ENCODE results near the gene HSPA1B. TPM values are rescaled to one million over a fixed set of nuclear protein-coding genes. Genes with fewer than 3 reads are reported as not detected.

Gene HSPA1B
- total and polyA plus RNA-seq, 2 of the 4 experiments (the other 2 are of a cell fraction) = 61.1 to 93.6 TPM

DNA sequence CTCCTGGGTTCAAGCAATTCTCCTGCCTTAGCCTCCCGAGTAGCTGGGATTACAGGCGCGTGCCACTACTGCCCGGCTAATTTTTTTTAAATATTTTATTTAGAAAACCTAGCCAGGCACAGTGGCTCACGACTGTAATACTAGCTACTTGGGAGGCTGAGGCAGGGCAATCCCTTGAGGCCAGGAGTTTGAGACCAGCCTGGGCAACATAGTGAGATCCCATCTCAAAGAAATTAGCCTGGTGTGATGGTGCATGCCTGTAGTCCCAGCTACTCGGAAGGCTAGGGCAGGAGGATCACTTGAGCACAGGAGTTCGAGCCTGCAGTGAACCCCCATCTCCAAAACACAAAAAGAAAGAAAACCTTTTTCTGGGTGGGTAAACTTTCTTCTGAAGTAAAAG, 48.8 kb downstream of the HSPA1B start:
- H4K5ac ChIP-seq (ENCODE audit: low read depth, low read length) = no peak overlapping the region
- no peak overlapping the region for H2BK120ac ChIP-seq (ENCODE audit: low read depth, low read length)
- no peaks in the 10 kb centered on the region for H3K9me1 ChIP-seq (ENCODE audit: insufficient read depth, low read length)
- no peak overlapping the region for H3K4ac ChIP-seq (ENCODE audit: low read depth, low read length)
- no peak overlapping the region for H3K14ac ChIP-seq (replicated peaks; ENCODE audit: low read depth, low read length)
- no peak overlapping the region for H2AK9ac ChIP-seq (replicated peaks; ENCODE audit: low read depth, low read length, poor library complexity)
- TF ChIP-seq RCOR1 (IDR thresholded peaks at IDR 0.05; ENCODE audit: insufficient replicate concordance, low read length) (no peak), SMC3 (IDR thresholded peaks at IDR 0.05; ENCODE audit: low read depth, low read length) (no peak), NFE2L2 (IDR thresholded peaks at IDR 0.05; ENCODE audit: low read depth, low read length) (no peak), RFX5 (IDR thresholded peaks at IDR 0.05; ENCODE audit: low read depth, low read length) (no peak), MXI1 (IDR thresholded peaks at IDR 0.05; ENCODE audit: borderline replicate concordance, low read depth, low read length) (no peak), POLR2A (IDR thresholded peaks at IDR 0.05; ENCODE audit: low read depth, low read length) (no peak), MAFK (IDR thresholded peaks at IDR 0.05; ENCODE audit: low read depth, low read length) (no peak), CHD1 (IDR thresholded peaks at IDR 0.05; ENCODE audit: low read depth, low read length) (no peak), RAD21 (IDR thresholded peaks at IDR 0.05; ENCODE audit: low read length) (no peak), FOS (IDR thresholded peaks at IDR 0.05; ENCODE audit: low read depth, low read length) (no peak), CEBPB (IDR thresholded peaks at IDR 0.05; ENCODE audit: low read depth, low read length) (no peak), MAZ (IDR thresholded peaks at IDR 0.05; ENCODE audit: borderline replicate concordance, low read depth, low read length) (no peak), BHLHE40 (IDR thresholded peaks at IDR 0.05; ENCODE audit: low read depth, low read length) (no peak)
- TF ChIP-seq, protein P1, sequence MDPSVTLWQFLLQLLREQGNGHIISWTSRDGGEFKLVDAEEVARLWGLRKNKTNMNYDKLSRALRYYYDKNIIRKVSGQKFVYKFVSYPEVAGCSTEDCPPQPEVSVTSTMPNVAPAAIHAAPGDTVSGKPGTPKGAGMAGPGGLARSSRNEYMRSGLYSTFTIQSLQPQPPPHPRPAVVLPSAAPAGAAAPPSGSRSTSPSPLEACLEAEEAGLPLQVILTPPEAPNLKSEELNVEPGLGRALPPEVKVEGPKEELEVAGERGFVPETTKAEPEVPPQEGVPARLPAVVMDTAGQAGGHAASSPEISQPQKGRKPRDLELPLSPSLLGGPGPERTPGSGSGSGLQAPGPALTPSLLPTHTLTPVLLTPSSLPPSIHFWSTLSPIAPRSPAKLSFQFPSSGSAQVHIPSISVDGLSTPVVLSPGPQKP (IDR thresholded peaks at IDR 0.05; ENCODE audit: borderline replicate concordance, low read depth, low read length) = no peak
- TF ChIP-seq, protein P2, sequence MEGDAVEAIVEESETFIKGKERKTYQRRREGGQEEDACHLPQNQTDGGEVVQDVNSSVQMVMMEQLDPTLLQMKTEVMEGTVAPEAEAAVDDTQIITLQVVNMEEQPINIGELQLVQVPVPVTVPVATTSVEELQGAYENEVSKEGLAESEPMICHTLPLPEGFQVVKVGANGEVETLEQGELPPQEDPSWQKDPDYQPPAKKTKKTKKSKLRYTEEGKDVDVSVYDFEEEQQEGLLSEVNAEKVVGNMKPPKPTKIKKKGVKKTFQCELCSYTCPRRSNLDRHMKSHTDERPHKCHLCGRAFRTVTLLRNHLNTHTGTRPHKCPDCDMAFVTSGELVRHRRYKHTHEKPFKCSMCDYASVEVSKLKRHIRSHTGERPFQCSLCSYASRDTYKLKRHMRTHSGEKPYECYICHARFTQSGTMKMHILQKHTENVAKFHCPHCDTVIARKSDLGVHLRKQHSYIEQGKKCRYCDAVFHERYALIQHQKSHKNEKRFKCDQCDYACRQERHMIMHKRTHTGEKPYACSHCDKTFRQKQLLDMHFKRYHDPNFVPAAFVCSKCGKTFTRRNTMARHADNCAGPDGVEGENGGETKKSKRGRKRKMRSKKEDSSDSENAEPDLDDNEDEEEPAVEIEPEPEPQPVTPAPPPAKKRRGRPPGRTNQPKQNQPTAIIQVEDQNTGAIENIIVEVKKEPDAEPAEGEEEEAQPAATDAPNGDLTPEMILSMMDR (conservative IDR thresholded peaks at IDR 0.05; ENCODE audit: low read depth, low read length) = no peak
- TF ChIP-seq, protein P3, sequence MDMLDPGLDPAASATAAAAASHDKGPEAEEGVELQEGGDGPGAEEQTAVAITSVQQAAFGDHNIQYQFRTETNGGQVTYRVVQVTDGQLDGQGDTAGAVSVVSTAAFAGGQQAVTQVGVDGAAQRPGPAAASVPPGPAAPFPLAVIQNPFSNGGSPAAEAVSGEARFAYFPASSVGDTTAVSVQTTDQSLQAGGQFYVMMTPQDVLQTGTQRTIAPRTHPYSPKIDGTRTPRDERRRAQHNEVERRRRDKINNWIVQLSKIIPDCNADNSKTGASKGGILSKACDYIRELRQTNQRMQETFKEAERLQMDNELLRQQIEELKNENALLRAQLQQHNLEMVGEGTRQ (IDR thresholded peaks at IDR 0.05; ENCODE audit: low read depth, low read length) = no peak
- H3K23ac ChIP-seq (ENCODE audit: low read depth, low read length) = no peak overlapping the region
- no peak overlapping the region for H2AK5ac ChIP-seq (ENCODE audit: low read depth, low read length)
- no peaks in the 10 kb centered on the region for H3K79me1 ChIP-seq (ENCODE audit: low read depth in 1 of 2, low read length in 2 of 2)
- H3K56ac ChIP-seq (ENCODE audit: extremely low read depth, insufficient read depth, low read length) = no peak overlapping the region
- CTCF ChIA-PET = interaction anchor here (1.2 kb wide), 1 partner anchor 14 kb away, joined by 7 read pairs; no protein-coding TSS in a partner anchor
- H2AFZ ChIP-seq (replicated peaks; ENCODE audit: low read length, poor library complexity) = no peak overlapping the region
- no peaks in the 10 kb centered on the region for H4K20me1 ChIP-seq (ENCODE audit: insufficient read depth, low read length)
- dilution Hi-C loops (cut with HindIII; ENCODE audit: low sequenced_read_pairs, unreplicated experiment) (no loop called here), intact Hi-C loops (cut with micrococcal nuclease) (no loop called here), in situ Hi-C loops (cut with MboI; ENCODE audit: low sequenced_read_pairs) (no loop called here)
- WGBS, 2 experiments (ENCODE audit: extremely low coverage in 2 of 2, insufficient read length in 1 of 2) = no CpG with 5 or more reads among the region's 7 CpGs
- peaks cover 19% of the 10 kb centered on the region for H3K36me3 ChIP-seq (ENCODE audit: control insufficient read depth, insufficient read depth, low read length)
- no peak overlapping the region for H2BK5ac ChIP-seq (ENCODE audit: low read depth, low read length, poor library complexity, severe bottlenecking)
- no peak overlapping the region for H3K27ac ChIP-seq (ENCODE audit: insufficient read depth, low read length)
- H4K8ac ChIP-seq (ENCODE audit: low read depth in 2 of 2, low read length in 2 of 2) = no peak overlapping the region
- peaks cover 10% of the 10 kb centered on the region for H3K4me1 ChIP-seq (ENCODE audit: control insufficient read depth, insufficient read depth, low read length)
- no peaks in the 10 kb centered on the region for H3K9me3 ChIP-seq (ENCODE audit: control insufficient read depth, insufficient read depth, low read length)
- no peak overlapping the region for H2BK15ac ChIP-seq (ENCODE audit: low read depth, low read length)
- H2BK20ac ChIP-seq (ENCODE audit: low read depth, low read length) = no peak overlapping the region
- H4K91ac ChIP-seq (ENCODE audit: insufficient read depth, low read depth, low read length) = no peak overlapping the region
- no peak overlapping the region for H3K18ac ChIP-seq (ENCODE audit: low read depth, low read length)
- POLR2A ChIA-PET (ENCODE audit: unreplicated experiment) = interaction anchor here (0.6 to 0.7 kb wide), 2 partner anchors 22 to 25 kb away, joined by 3 to 4 read pairs; no protein-coding TSS in a partner anchor
- H3K4me3 ChIP-seq (ENCODE audit: insufficient read depth, low read depth, low read length) = no peak overlapping the region
- H3K4me2 ChIP-seq (ENCODE audit: low read depth, low read length) = no peak overlapping the region
- no peak for ATAC-seq (ENCODE audit: low read depth)
- DNase-seq = no peak
- H3K9ac ChIP-seq (ENCODE audit: low read depth, low read length) = no peak overlapping the region
- H3K27me3 ChIP-seq (ENCODE audit: control insufficient read depth, insufficient read depth, low read length) = no peaks in the 10 kb centered on the region
- BruUV-seq (replicated peaks) = no TSS peak

Measured in IMR-90 (cell line).